K562 (cell line): ENCODE data around the gene FBXO48. TPM values are rescaled to one million over a fixed set of nuclear protein-coding genes. Genes with fewer than 3 reads are reported as not detected.

Experiments
- ATAC-seq: fragments of 200-7000 bp; cut with Tn5 transposase; 3 replicates; pipeline ENCODE4 v1.9.1; 2020; ENCODE audit warnings: moderate library complexity
- BruUV-seq: library from RNA; stranded (reverse); fragments of 400-500 nt; replicated peaks from 2 replicates; lab custom pipeline; 2021; lab: Mats Ljungman, UMichigan
- CTCF ChIA-PET: fragments of 300-600 bp; formaldehyde crosslinking; extraction: SDS; loops from one replicate; lab custom pipeline; 2021; ENCODE audit warnings: low intra/inter-chr PET ratio; lab: Yijun Ruan, JAX
- POLR2A ChIA-PET: fragments of 300-600, 350-650 bp; sonication (Branson Sonifier 250); formaldehyde crosslinking; extraction: SDS; loops from one replicate; lab custom pipeline; 2021; ENCODE audit warnings: antibody characterized with exemption, inconsistent platforms; lab: Yijun Ruan, JAX
- DNase-seq, 4 experiments: peaks; one replicate each; pipeline versions ENCODE4 v3.0.0 to v3.0.0-alpha.2; 2011 to 2018; ENCODE audit warnings: low spot score in 3 of 4, mixed read lengths in 3 of 4; ENCODE audit errors: extremely low read depth in 1 of 4
- FAIRE-seq: peaks from 2 replicates; lab custom pipeline; 2011; peaks lifted over from hg19 to GRCh38; lab: Jason Lieb, UNC
- H2AFZ ChIP-seq: 2 replicates; pipeline ENCODE4 v1.6.0; 2011; ENCODE audit warnings: low read depth, low read length, control low read depth, inconsistent platforms
- H3K27ac ChIP-seq: fragments of 200-600 bp; 3 replicates; pipeline ENCODE4 v1.8.0; 2011; ENCODE audit warnings: low read depth, mild to moderate bottlenecking, control low read depth, inconsistent platforms, low read length, moderate library complexity, mixed read lengths; ENCODE audit errors: extremely low read depth
- H3K27me3 ChIP-seq, 2 experiments: fragments of 300-600 bp in 1 of 2; 2 replicates in 1 of 2; 3 replicates in 1 of 2; pipeline versions ENCODE4 v1.6.0 to v1.8.0; 2011; ENCODE audit warnings: inconsistent platforms in 2 of 2, low read length in 2 of 2, mild to moderate bottlenecking in 1 of 2, mixed read lengths in 1 of 2, moderate library complexity in 1 of 2; ENCODE audit not compliant: control insufficient read depth in 2 of 2, insufficient read depth in 2 of 2
- H3K36me3 ChIP-seq: fragments of 300-600 bp; 3 replicates; pipeline ENCODE4 v1.8.0; 2011; ENCODE audit warnings: mild to moderate bottlenecking, low read length, inconsistent platforms; ENCODE audit not compliant: control insufficient read depth, insufficient read depth
- H3K4me1 ChIP-seq, 2 experiments: fragments of 200-600 bp in 1 of 2; replicated peaks in 1 of 2; 2 replicates in 1 of 2; 3 replicates in 1 of 2; pipeline versions ENCODE4 v1.5.1 to v1.8.0; 2011; ENCODE audit warnings: inconsistent platforms in 2 of 2, low read length in 2 of 2, mild to moderate bottlenecking in 1 of 2, mixed read lengths in 1 of 2, moderate library complexity in 1 of 2; ENCODE audit not compliant: control insufficient read depth in 2 of 2, insufficient read depth in 2 of 2
- H3K4me2 ChIP-seq: 2 replicates; pipeline ENCODE4 v1.6.1; 2011; ENCODE audit warnings: low read length, control low read depth, inconsistent platforms, mixed read lengths; ENCODE audit not compliant: insufficient read depth
- H3K4me3 ChIP-seq: fragments of 200-600 bp; sonication (generic), shearing (Covaris generic); 2 replicates; pipeline ENCODE4 v1.5.1; 2016; ENCODE audit warnings: control low read depth, inconsistent platforms
- H3K79me2 ChIP-seq: fragments of 200-600 bp; 3 replicates; pipeline ENCODE4 v1.8.0; 2011; ENCODE audit warnings: low read length, inconsistent platforms; ENCODE audit not compliant: control insufficient read depth, insufficient read depth
- H3K9ac ChIP-seq, 2 experiments: 2 replicates each; pipeline versions ENCODE4 v1.6.0 to v1.6.1; 2011; ENCODE audit warnings: low read depth in 2 of 2, low read length in 2 of 2, control low read depth in 1 of 2, inconsistent platforms in 1 of 2, mild to moderate bottlenecking in 1 of 2, mixed read lengths in 1 of 2; ENCODE audit not compliant: insufficient read depth in 1 of 2
- H3K9me1 ChIP-seq: one replicate; pipeline ENCODE4 v1.6.0; 2011; ENCODE audit warnings: inconsistent platforms, mild to moderate bottlenecking, low read length, moderate library complexity; ENCODE audit not compliant: control insufficient read depth, insufficient read depth
- H3K9me3 ChIP-seq: replicated peaks from 2 replicates; pipeline ENCODE4 v1.5.1; 2011; ENCODE audit warnings: low read depth, low read length, inconsistent platforms; ENCODE audit not compliant: control insufficient read depth, insufficient read depth
- H4K20me1 ChIP-seq: replicated peaks from 2 replicates; pipeline ENCODE4 v1.6.1; 2011; ENCODE audit warnings: low read length, inconsistent platforms, mixed read lengths; ENCODE audit not compliant: control insufficient read depth, insufficient read depth
- ADNP ChIP-seq: fragments of 200-800 bp; sonication (Bioruptor generic); IDR thresholded peaks from 2 replicates; pipeline ENCODE4 v1.6.1; 2016; ENCODE audit warnings: missing genetic modification characterization, missing compliant biosample characterization
- CCNT2 ChIP-seq: IDR thresholded peaks from 2 replicates; pipeline ENCODE4 v1.6.1; 2011; ENCODE audit warnings: borderline replicate concordance, low read depth, mild to moderate bottlenecking, moderate library complexity, mixed read lengths, low read length; ENCODE audit not compliant: insufficient read length; ENCODE audit errors: extremely low read depth
- RFX1 ChIP-seq: fragments of 450-650 bp; IDR thresholded peaks from 2 replicates; pipeline ENCODE4 v1.6.1; 2016; ENCODE audit warnings: mild to moderate bottlenecking, moderate library complexity
- TFE3 ChIP-seq: fragments of 450-650 bp; formaldehyde crosslinking; IDR thresholded peaks from 2 replicates; pipeline ENCODE4 v1.4.0; 2020; ENCODE audit warnings: mild to moderate bottlenecking, mixed read lengths
- WGBS: fragments of 100-300 bp; shearing (Covaris generic); methylation state at CpG from one replicate; pipeline ENCODE4 v1.1.6; 2016; ENCODE audit warnings: low coverage, mixed read lengths; ENCODE audit not compliant: insufficient coverage; ENCODE audit errors: missing lambda C conversion rate; 5-methylcytosine and 5-hydroxymethylcytosine counted together
- in situ Hi-C: fragments of 300-500 bp; cut with MboI; formaldehyde crosslinking; loops from 4 replicates; pipeline ENCODE4 v1.15.0; 2018; ENCODE audit warnings: inconsistent platforms, mixed read lengths
- intact Hi-C: fragments of 100-400 bp; cut with micrococcal nuclease; formaldehyde crosslinking; loops from 2 replicates; pipeline ENCODE4 v1.14.2; 2022
- polyA plus RNA-seq, 8 experiments: library from polyadenylated mRNA; depleted of rRNA in 4 of 8; stranded (reverse) in 5 of 8; unstranded in 3 of 8; fragments of >200 nt; fragmentation: Nextera tagmentation in 2 of 8; fragmentation: Illumina TruSeq in 1 of 8; extraction: Ambion mirVana in 2 of 8; extraction: Trizol in 1 of 8; gene quantifications; 2 replicates each; pipeline versions ENCODE4 v1.2.1 to v1.2.3, GENCODE V29; 2011 to 2014; ENCODE audit warnings: inconsistent platforms in 1 of 8, missing spikeins in 1 of 8
- total RNA-seq, 7 experiments: library from RNA; depleted of rRNA in 6 of 7; stranded (reverse); fragments of >200 nt in 6 of 7; fragmentation: Illumina TruSeq in 2 of 7; extraction: Trizol in 2 of 7; gene quantifications; 2 replicates each; pipeline versions ENCODE4 v1.2.1 to v1.2.3, GENCODE V29; 2011 to 2021; ENCODE audit warnings: low replicate concordance in 1 of 7

FBXO48 gene
- total and polyA plus RNA-seq, 9 of the 15 experiments (the other 6 are each of a cell fraction or from before 2014, with no cell fraction given): 0.36 to 1.8 (median 0.73) TPM

- WGBS: 11% methylated on average over 3 of the region's 3 CpGs
- DNase-seq (no peak), ATAC-seq (no peak), FAIRE-seq (peak; percentile 23)
- H3K27ac ChIP-seq: no peak overlapping the region
- H2AFZ ChIP-seq: peak overlapping the region; percentile 42
- H3K79me2 ChIP-seq: no peaks in the 10 kb centered on the region
- H3K9ac ChIP-seq: no peak overlapping the region
- H4K20me1 ChIP-seq: no peaks in the 10 kb centered on the region
- peaks cover 3 to 21% of the 10 kb centered on the region in 2 experiments; a peak in 3 of 5 replicates for H3K4me1 ChIP-seq
- H3K4me3 ChIP-seq: no peak overlapping the region
- no TSS peak for BruUV-seq
- intact Hi-C loops: no loop called here
- CTCF ChIA-PET: no interaction called here
- no peaks in the 10 kb centered on the region for H3K9me1 ChIP-seq
- no peak overlapping the region for H3K4me2 ChIP-seq
- 0 out of 2 replicates have a peak, but pooled peaks have one; percentile 1 for TF ChIP-seq ADNP
- TF ChIP-seq RFX1: peak; percentile 78
- TF ChIP-seq CCNT2: no peak
- peak; percentile 0; the same call in 1 of the 2 replicates for TF ChIP-seq TFE3 (CRISPR knock-in tag)
- TF ChIP-seq, all 486 proteins: peak for 3
- Histone ChIP-seq H3K36me3 (no peaks in the 10 kb centered on the region), H3K27me3 (no peaks in the 10 kb centered on the region), H3K9me3 (no peaks in the 10 kb centered on the region)
- in situ Hi-C loops: no loop called here
- POLR2A ChIA-PET: no interaction called here
These were observed 52.2 kb downstream of the FBXO48 start for GRCh38 chr2:68414876-68415275.
